ENCODE results near the gene SERPINI2.

The SERPINI2 gene, protein sequence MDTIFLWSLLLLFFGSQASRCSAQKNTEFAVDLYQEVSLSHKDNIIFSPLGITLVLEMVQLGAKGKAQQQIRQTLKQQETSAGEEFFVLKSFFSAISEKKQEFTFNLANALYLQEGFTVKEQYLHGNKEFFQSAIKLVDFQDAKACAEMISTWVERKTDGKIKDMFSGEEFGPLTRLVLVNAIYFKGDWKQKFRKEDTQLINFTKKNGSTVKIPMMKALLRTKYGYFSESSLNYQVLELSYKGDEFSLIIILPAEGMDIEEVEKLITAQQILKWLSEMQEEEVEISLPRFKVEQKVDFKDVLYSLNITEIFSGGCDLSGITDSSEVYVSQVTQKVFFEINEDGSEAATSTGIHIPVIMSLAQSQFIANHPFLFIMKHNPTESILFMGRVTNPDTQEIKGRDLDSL

GRCh38 chr3:167473863-167474262, at the start of gene SERPINI2:
Gene SERPINI2 (minus strand): TSS chr3:167474042. CDS start chr3:167471834, 2,208 bp downstream.
- no peak within 1 kb of the TSS for H3K4me3 ChIP-seq (ENCODE audit: control insufficient read depth, low read depth, low read length)
- no peak for DNase-seq (ENCODE audit: low read depth)
- no peak for TF ChIP-seq CTCF (IDR thresholded peaks at IDR 0.05; ENCODE audit: control insufficient read depth, insufficient read depth, low read depth, low read length, missing control alignments)

GRCh38 chr3:167521006-167521355, 47.1 kb upstream of the SERPINI2 start:
- no peak for DNase-seq (ENCODE audit: low read depth)
- no peak for TF ChIP-seq CTCF (IDR thresholded peaks at IDR 0.05; ENCODE audit: control insufficient read depth, insufficient read depth, low read depth, low read length, missing control alignments)
- H3K4me3 ChIP-seq (ENCODE audit: control insufficient read depth, low read depth, low read length) = no peak overlapping the region

DNA sequence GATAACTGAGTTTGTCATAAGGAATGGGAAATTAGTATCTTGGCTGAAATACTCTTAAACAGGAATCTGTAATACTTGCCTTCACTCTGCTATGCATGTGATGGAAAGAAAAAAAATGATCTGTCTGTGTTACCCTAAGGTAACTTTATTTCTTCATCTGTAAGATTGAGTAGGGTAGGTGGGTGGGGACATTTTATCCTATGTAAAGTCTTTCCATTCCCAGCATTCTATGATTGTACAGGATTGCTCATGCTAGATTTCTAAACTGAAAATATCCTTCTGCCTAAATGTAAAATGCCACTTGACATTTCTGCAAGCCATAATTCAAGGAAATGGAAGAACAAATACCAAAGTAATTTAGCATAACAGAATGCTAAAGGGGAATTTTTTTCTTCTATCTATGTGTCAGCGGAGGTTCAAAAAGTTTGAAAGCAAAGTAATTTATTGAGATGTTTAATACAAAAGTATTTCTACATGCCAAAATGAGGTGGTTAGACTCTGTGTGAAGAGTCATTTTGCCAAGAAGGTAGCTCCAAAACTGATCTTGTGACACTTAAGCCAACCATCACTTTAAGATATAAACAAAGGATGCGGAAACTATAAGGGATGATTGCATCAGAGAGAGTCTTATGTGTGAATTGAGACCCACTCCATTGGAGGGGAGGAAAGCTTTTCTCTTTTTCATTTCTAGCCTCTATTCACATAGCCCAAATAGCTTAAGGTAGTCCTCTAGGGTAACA, 46.6 kb upstream of the SERPINI2 start:
- DNase-seq (ENCODE audit: low read depth) = no peak
- no peak overlapping the region for H3K4me3 ChIP-seq (ENCODE audit: control insufficient read depth, low read depth, low read length)
- TF ChIP-seq CTCF (IDR thresholded peaks at IDR 0.05; ENCODE audit: control insufficient read depth, insufficient read depth, low read depth, low read length, missing control alignments) = no peak

GRCh38 chr3:167507954-167508353, 34.1 kb upstream of the SERPINI2 start:
- no peak overlapping the region for H3K4me3 ChIP-seq (ENCODE audit: control insufficient read depth, low read depth, low read length)
- no peak for TF ChIP-seq CTCF (IDR thresholded peaks at IDR 0.05; ENCODE audit: control insufficient read depth, insufficient read depth, low read depth, low read length, missing control alignments)
- DNase-seq (ENCODE audit: low read depth) = no peak

DNA sequence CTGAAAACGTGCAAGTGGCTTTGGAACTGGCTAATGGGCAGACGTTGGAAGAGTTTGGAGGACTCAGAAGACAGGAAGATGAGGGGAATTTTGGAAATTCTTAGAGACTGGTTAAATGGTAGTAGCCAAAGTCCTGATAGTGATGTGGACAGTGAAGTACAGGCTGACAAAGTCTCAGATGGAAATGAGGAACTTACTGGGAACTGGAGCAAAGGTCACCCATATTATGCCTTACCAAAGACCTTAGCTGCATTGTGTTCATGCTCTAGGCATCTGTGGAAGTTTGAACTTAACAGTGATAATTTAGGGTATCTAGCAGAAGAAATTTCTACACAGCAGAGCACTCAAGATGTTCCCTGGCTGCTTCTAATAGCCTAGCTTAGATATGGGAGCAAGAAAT, 28.6 kb upstream of the SERPINI2 start:
- no peak for DNase-seq (ENCODE audit: low read depth)
- no peak for TF ChIP-seq CTCF (IDR thresholded peaks at IDR 0.05; ENCODE audit: control insufficient read depth, insufficient read depth, low read depth, low read length, missing control alignments)
- no peak overlapping the region for H3K4me3 ChIP-seq (ENCODE audit: control insufficient read depth, low read depth, low read length)

GRCh38 chr3:167501941-167502340, 28.1 kb upstream of the SERPINI2 start:
- no peak for DNase-seq (ENCODE audit: low read depth)
- no peak for TF ChIP-seq CTCF (IDR thresholded peaks at IDR 0.05; ENCODE audit: control insufficient read depth, insufficient read depth, low read depth, low read length, missing control alignments)
- no peak overlapping the region for H3K4me3 ChIP-seq (ENCODE audit: control insufficient read depth, low read depth, low read length)

Measured in AG09309 (cell line).